B cell (primary cell): ENCODE measurements around the gene CCDC85A.

Experiments used
- CTCF ChIP-seq: fragments of 200-600 bp; IDR thresholded peaks from one replicate; pipeline ENCODE4 v1.8.0; 2022; ENCODE audit warnings: antibody characterized with exemption, mild to moderate bottlenecking
- EZH2 ChIP-seq: IDR thresholded peaks from 2 replicates; pipeline ENCODE4 v1.6.1; 2012; ENCODE audit warnings: borderline replicate concordance, low read depth, mild to moderate bottlenecking, moderate library complexity, low read length; ENCODE audit not compliant: insufficient read depth, poor library complexity, severe bottlenecking

GRCh38 chr2:56224316-56224715 lies 40.5 kb downstream of the CCDC85A start:
- TF ChIP-seq CTCF (no peak), EZH2 (no peak)
